K562 (cell line): ENCODE results near the gene TMEM184A. TPM values are rescaled to one million over a fixed set of nuclear protein-coding genes. Genes with fewer than 3 reads are reported as not detected.

Experiments
- ATAC-seq: fragments of 200-7000 bp; cut with Tn5 transposase; 3 replicates; pipeline ENCODE4 v1.9.1; 2020; ENCODE audit warnings: moderate library complexity
- BruUV-seq: library from RNA; stranded (reverse); fragments of 400-500 nt; replicated peaks from 2 replicates; lab custom pipeline; 2021; lab: Mats Ljungman, UMichigan
- CTCF ChIA-PET: fragments of 300-600 bp; formaldehyde crosslinking; extraction: SDS; loops from one replicate; lab custom pipeline; 2021; ENCODE audit warnings: low intra/inter-chr PET ratio; lab: Yijun Ruan, JAX
- POLR2A ChIA-PET: fragments of 300-600, 350-650 bp; sonication (Branson Sonifier 250); formaldehyde crosslinking; extraction: SDS; loops from one replicate; lab custom pipeline; 2021; ENCODE audit warnings: antibody characterized with exemption, inconsistent platforms; lab: Yijun Ruan, JAX
- DNase-seq, 4 experiments: peaks; one replicate each; pipeline versions ENCODE4 v3.0.0 to v3.0.0-alpha.2; 2011 to 2018; ENCODE audit warnings: low spot score in 3 of 4, mixed read lengths in 3 of 4; ENCODE audit errors: extremely low read depth in 1 of 4
- FAIRE-seq: peaks from 2 replicates; lab custom pipeline; 2011; peaks lifted over from hg19 to GRCh38; lab: Jason Lieb, UNC
- H2AFZ ChIP-seq: 2 replicates; pipeline ENCODE4 v1.6.0; 2011; ENCODE audit warnings: low read depth, low read length, control low read depth, inconsistent platforms
- H3K27ac ChIP-seq: fragments of 200-600 bp; 3 replicates; pipeline ENCODE4 v1.8.0; 2011; ENCODE audit warnings: low read depth, mild to moderate bottlenecking, control low read depth, inconsistent platforms, low read length, moderate library complexity, mixed read lengths; ENCODE audit errors: extremely low read depth
- H3K27me3 ChIP-seq, 2 experiments: fragments of 300-600 bp in 1 of 2; 2 replicates in 1 of 2; 3 replicates in 1 of 2; pipeline versions ENCODE4 v1.6.0 to v1.8.0; 2011; ENCODE audit warnings: inconsistent platforms in 2 of 2, low read length in 2 of 2, mild to moderate bottlenecking in 1 of 2, mixed read lengths in 1 of 2, moderate library complexity in 1 of 2; ENCODE audit not compliant: control insufficient read depth in 2 of 2, insufficient read depth in 2 of 2
- H3K36me3 ChIP-seq: fragments of 300-600 bp; 3 replicates; pipeline ENCODE4 v1.8.0; 2011; ENCODE audit warnings: mild to moderate bottlenecking, low read length, inconsistent platforms; ENCODE audit not compliant: control insufficient read depth, insufficient read depth
- H3K4me1 ChIP-seq, 2 experiments: fragments of 200-600 bp in 1 of 2; replicated peaks in 1 of 2; 2 replicates in 1 of 2; 3 replicates in 1 of 2; pipeline versions ENCODE4 v1.5.1 to v1.8.0; 2011; ENCODE audit warnings: inconsistent platforms in 2 of 2, low read length in 2 of 2, mild to moderate bottlenecking in 1 of 2, mixed read lengths in 1 of 2, moderate library complexity in 1 of 2; ENCODE audit not compliant: control insufficient read depth in 2 of 2, insufficient read depth in 2 of 2
- H3K4me2 ChIP-seq: 2 replicates; pipeline ENCODE4 v1.6.1; 2011; ENCODE audit warnings: low read length, control low read depth, inconsistent platforms, mixed read lengths; ENCODE audit not compliant: insufficient read depth
- H3K4me3 ChIP-seq: fragments of 200-600 bp; sonication (generic), shearing (Covaris generic); 2 replicates; pipeline ENCODE4 v1.5.1; 2016; ENCODE audit warnings: control low read depth, inconsistent platforms
- H3K79me2 ChIP-seq: fragments of 200-600 bp; 3 replicates; pipeline ENCODE4 v1.8.0; 2011; ENCODE audit warnings: low read length, inconsistent platforms; ENCODE audit not compliant: control insufficient read depth, insufficient read depth
- H3K9ac ChIP-seq, 2 experiments: 2 replicates each; pipeline versions ENCODE4 v1.6.0 to v1.6.1; 2011; ENCODE audit warnings: low read depth in 2 of 2, low read length in 2 of 2, control low read depth in 1 of 2, inconsistent platforms in 1 of 2, mild to moderate bottlenecking in 1 of 2, mixed read lengths in 1 of 2; ENCODE audit not compliant: insufficient read depth in 1 of 2
- H3K9me1 ChIP-seq: one replicate; pipeline ENCODE4 v1.6.0; 2011; ENCODE audit warnings: inconsistent platforms, mild to moderate bottlenecking, low read length, moderate library complexity; ENCODE audit not compliant: control insufficient read depth, insufficient read depth
- H3K9me3 ChIP-seq: replicated peaks from 2 replicates; pipeline ENCODE4 v1.5.1; 2011; ENCODE audit warnings: low read depth, low read length, inconsistent platforms; ENCODE audit not compliant: control insufficient read depth, insufficient read depth
- H4K20me1 ChIP-seq: replicated peaks from 2 replicates; pipeline ENCODE4 v1.6.1; 2011; ENCODE audit warnings: low read length, inconsistent platforms, mixed read lengths; ENCODE audit not compliant: control insufficient read depth, insufficient read depth
- BRF1 ChIP-seq: IDR thresholded peaks from 3 replicates; pipeline ENCODE4 v1.6.1; 2011; ENCODE audit warnings: borderline replicate concordance, mild to moderate bottlenecking; ENCODE audit not compliant: insufficient read length; ENCODE audit errors: extremely low read depth
- CC2D1A ChIP-seq: fragments of 450-650 bp; IDR thresholded peaks from 2 replicates; pipeline ENCODE4 v1.6.1; 2017; ENCODE audit warnings: mild to moderate bottlenecking
- HDGF ChIP-seq: fragments of 450-650 bp; IDR thresholded peaks from 2 replicates; pipeline ENCODE4 v1.6.1; 2016
- NCOA6 ChIP-seq: fragments of 450-650 bp; IDR thresholded peaks from 2 replicates; pipeline ENCODE4 v1.6.1; 2017; ENCODE audit warnings: mild to moderate bottlenecking
- NEUROD1 ChIP-seq: fragments of 150-350 bp; IDR thresholded peaks from 2 replicates; pipeline ENCODE4 v1.6.1; 2014; ENCODE audit warnings: borderline replicate concordance, low read length, low read depth; ENCODE audit not compliant: partially characterized antibody
- POLR3G ChIP-seq: IDR thresholded peaks from 2 replicates; pipeline ENCODE4 v1.6.1; 2011; ENCODE audit not compliant: insufficient read length, insufficient replicate concordance; ENCODE audit errors: extremely low read depth
- ZNF212 ChIP-seq: fragments of 450-650 bp; formaldehyde crosslinking; IDR thresholded peaks from 2 replicates; pipeline ENCODE4 v1.4.0; 2020; ENCODE audit warnings: mild to moderate bottlenecking
- ZNF24 ChIP-seq: fragments of 450-650 bp; IDR thresholded peaks from 2 replicates; pipeline ENCODE4 v1.6.1; 2016
- WGBS: fragments of 100-300 bp; shearing (Covaris generic); methylation state at CpG from one replicate; pipeline ENCODE4 v1.1.6; 2016; ENCODE audit warnings: low coverage, mixed read lengths; ENCODE audit not compliant: insufficient coverage; ENCODE audit errors: missing lambda C conversion rate; 5-methylcytosine and 5-hydroxymethylcytosine counted together
- in situ Hi-C: fragments of 300-500 bp; cut with MboI; formaldehyde crosslinking; loops from 4 replicates; pipeline ENCODE4 v1.15.0; 2018; ENCODE audit warnings: inconsistent platforms, mixed read lengths
- intact Hi-C: fragments of 100-400 bp; cut with micrococcal nuclease; formaldehyde crosslinking; loops from 2 replicates; pipeline ENCODE4 v1.14.2; 2022
- polyA plus RNA-seq, 8 experiments: library from polyadenylated mRNA; depleted of rRNA in 4 of 8; stranded (reverse) in 5 of 8; unstranded in 3 of 8; fragments of >200 nt; fragmentation: Nextera tagmentation in 2 of 8; fragmentation: Illumina TruSeq in 1 of 8; extraction: Ambion mirVana in 2 of 8; extraction: Trizol in 1 of 8; gene quantifications; 2 replicates each; pipeline versions ENCODE4 v1.2.1 to v1.2.3, GENCODE V29; 2011 to 2014; ENCODE audit warnings: inconsistent platforms in 1 of 8, missing spikeins in 1 of 8
- total RNA-seq, 7 experiments: library from RNA; depleted of rRNA in 6 of 7; stranded (reverse); fragments of >200 nt in 6 of 7; fragmentation: Illumina TruSeq in 2 of 7; extraction: Trizol in 2 of 7; gene quantifications; 2 replicates each; pipeline versions ENCODE4 v1.2.1 to v1.2.3, GENCODE V29; 2011 to 2021; ENCODE audit warnings: low replicate concordance in 1 of 7

The TMEM184A gene
- total and polyA plus RNA-seq, 9 of the 15 experiments (the other 6 are each of a cell fraction or from before 2014, with no cell fraction given): 0.10 to 0.18 (median 0.11) TPM; not detected in 6

DNA sequence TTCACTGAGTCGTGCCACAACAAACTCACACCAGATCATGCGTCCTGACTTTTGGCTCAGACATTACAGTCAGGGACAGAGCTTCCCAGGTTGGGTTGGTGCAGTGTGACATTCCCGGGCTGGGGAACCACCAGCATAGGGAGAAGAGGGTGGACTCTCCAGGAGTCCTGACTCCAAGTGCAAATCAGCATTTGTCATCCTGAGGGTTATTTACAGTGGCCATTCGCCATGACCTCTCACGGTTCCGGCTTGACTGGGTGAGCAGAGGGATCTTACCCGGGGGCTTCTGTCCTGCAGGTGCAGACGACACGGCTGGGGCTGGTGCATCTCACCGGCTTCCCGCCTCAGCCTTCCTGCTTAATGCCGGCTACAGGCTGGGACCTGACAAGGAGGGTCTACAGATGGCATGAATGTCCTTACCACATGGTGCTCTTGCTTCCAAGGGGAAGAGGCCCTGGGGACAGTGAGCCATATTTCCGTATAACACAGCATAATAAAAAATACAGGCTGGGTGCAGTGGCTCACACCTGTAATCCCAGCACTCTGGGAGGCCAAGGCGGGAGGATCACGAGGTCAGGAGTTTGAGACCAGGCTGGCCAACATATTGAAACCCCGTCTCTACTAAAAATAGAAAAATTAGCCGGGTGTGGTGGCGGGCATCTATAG, 39.3 kb downstream of the TMEM184A start:
- peaks cover 6% of the 10 kb centered on the region for H3K9me3 ChIP-seq
- no peak overlapping the region for H3K4me3 ChIP-seq
- no peaks in the 10 kb centered on the region for H3K36me3 ChIP-seq
- H3K27ac ChIP-seq: no peak overlapping the region
- ChIA-PET POLR2A (interaction anchor here (0.7 to 0.9 kb wide), 2 partner anchors 27 to 54 kb away, joined by 3 to 4 read pairs; no protein-coding TSS in a partner anchor), CTCF (no interaction called here)
- no peak for ATAC-seq
- no peaks in the 10 kb centered on the region for H3K79me2 ChIP-seq
- BruUV-seq: no TSS peak
- H2AFZ ChIP-seq: no peak overlapping the region
- in situ Hi-C loops: no loop called here
- no peak overlapping the region for H3K9ac ChIP-seq
- no peak overlapping the region for H3K4me2 ChIP-seq
- no peaks in the 10 kb centered on the region for H4K20me1 ChIP-seq
- intact Hi-C loops: no loop called here
- no peak for DNase-seq
- TF ChIP-seq ZNF24 (no peak), HDGF (no peak), POLR3G (no peak), BRF1 (no peak), ZNF212 (no peak), NCOA6 (no peak), CC2D1A (no peak), NEUROD1 (no peak)
- peaks cover 8 to 25% of the 10 kb centered on the region in 2 experiments for H3K4me1 ChIP-seq
- no peak for FAIRE-seq
- 11% methylated on average over 17 of the region's 18 CpGs for WGBS
- H3K27me3 ChIP-seq: peaks cover 0 to 19% of the 10 kb centered on the region in 2 experiments; a peak in 3 of 5 replicates
- H3K9me1 ChIP-seq: no peaks in the 10 kb centered on the region
